ENCODE measurements around the gene NFILZ. TPM values are rescaled to one million over a fixed set of nuclear protein-coding genes. Genes with fewer than 3 reads are reported as not detected.
"Not testable (repeated sequence)": the region's sequence is repeated elsewhere in the genome, so short reads cannot be mapped to it uniquely, and the experiment has no call there.

Gene NFILZ
- total RNA-seq, 4 donors from 2014 or later: not detected

GRCh38 chr19:8615813-8616596, 14.4 kb upstream of the NFILZ start:
- no peak overlapping the region for H3K27ac ChIP-seq
- no peaks in the 10 kb centered on the region for H3K9me3 ChIP-seq
- TF ChIP-seq POLR2A (IDR thresholded peaks at IDR 0.05): no peak
- TF ChIP-seq CTCF (IDR thresholded peaks at IDR 0.05): peak; percentile 40 to 84 (median 79)
- peaks cover 4 to 11% (median 6%) of the 10 kb centered on the region in 3 donors for H3K4me1 ChIP-seq
- H3K27me3 ChIP-seq: peaks cover 0 to 11% (median 0%) of the 10 kb centered on the region in 4 donors
- 31 to 41% methylated on average over 22 to 23 of the region's 23 CpGs for WGBS, 2 donors
- H3K4me3 ChIP-seq: no peak overlapping the region
- no peaks in the 10 kb centered on the region for H3K36me3 ChIP-seq
- DNase-seq: no peak
- intact Hi-C loops (cut with DNase I): no loop called here

DNA sequence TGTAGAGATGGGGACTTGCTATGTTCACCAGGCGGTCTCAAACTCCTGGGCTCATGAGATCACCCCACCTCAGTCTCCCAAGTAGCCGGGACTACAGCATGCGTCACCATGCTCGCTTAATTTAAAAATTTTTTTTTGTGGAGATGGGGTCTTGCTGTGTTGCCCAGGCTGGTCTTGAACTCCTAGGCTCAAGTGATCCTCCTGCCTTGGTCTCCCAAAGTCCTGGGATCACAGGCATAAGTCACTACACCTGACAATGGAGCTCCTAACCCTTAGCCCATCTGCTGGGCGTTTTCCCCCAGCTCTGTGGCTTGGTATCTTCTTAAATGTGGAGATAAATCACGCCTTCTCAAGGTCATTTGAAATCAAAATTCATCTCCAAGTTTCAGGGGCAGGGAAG, 13.6 kb upstream of the NFILZ start:
- WGBS, 2 donors: 69 to 71% methylated on average over 5 to 6 of the region's 6 CpGs
- no peaks in the 10 kb centered on the region for H3K36me3 ChIP-seq
- intact Hi-C loops (cut with DNase I): no loop called here
- no peak for DNase-seq
- H3K4me3 ChIP-seq: no peak overlapping the region
- H3K9me3 ChIP-seq: no peaks in the 10 kb centered on the region
- H3K4me1 ChIP-seq: peaks cover 0 to 4% (median 3%) of the 10 kb centered on the region in 3 donors
- TF ChIP-seq POLR2A (IDR thresholded peaks at IDR 0.05): no peak
- no peak for TF ChIP-seq CTCF (IDR thresholded peaks at IDR 0.05)
- peaks cover 0 to 11% (median 0%) of the 10 kb centered on the region in 4 donors for H3K27me3 ChIP-seq
- no peak overlapping the region for H3K27ac ChIP-seq

DNA sequence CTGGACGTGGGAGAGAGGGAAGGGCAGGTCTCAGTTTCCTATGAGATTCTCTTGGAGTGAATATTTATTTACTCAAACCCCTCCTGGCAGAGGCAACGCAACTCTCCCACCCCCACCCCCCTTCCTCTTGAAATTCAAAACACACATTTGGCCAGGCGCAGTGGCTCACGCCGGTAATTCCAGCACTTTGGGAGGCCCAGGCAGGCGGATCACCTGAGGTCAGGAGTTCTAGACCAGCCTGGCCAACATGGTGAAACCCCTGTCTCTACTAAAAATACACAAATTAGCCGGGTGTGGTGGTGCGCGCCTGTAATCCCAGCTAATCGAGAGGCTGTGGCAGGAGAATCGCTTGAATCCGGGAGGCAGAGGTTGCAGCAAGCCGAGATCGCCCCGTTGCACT, 13.1 kb upstream of the NFILZ start:
- H3K9me3 ChIP-seq; H3K36me3 ChIP-seq; DNase-seq; H3K4me3 ChIP-seq; intact Hi-C loops (cut with DNase I); H3K4me1 ChIP-seq; H3K27ac ChIP-seq: not testable (repeated sequence)
- 74 to 75% methylated on average over 11 to 14 of the region's 15 CpGs for WGBS, 2 donors
- peaks cover 0 to 11% (median 0%) of the 10 kb centered on the region in 4 donors for H3K27me3 ChIP-seq

GRCh38 chr19:8617984-8618383, 12.4 kb upstream of the NFILZ start:
- intact Hi-C loops (cut with DNase I): no loop called here
- Histone ChIP-seq H3K4me3 (no peak overlapping the region), H3K4me1 (no peaks in the 10 kb centered on the region), H3K36me3 (no peaks in the 10 kb centered on the region), H3K27ac (no peak overlapping the region), H3K27me3 (peaks cover 0 to 11% (median 0%) of the 10 kb centered on the region in 4 donors), H3K9me3 (no peaks in the 10 kb centered on the region)
- WGBS, 2 donors: 71 to 78% methylated on average over 4 of the region's 4 CpGs
- TF ChIP-seq POLR2A (IDR thresholded peaks at IDR 0.05): no peak
- no peak for TF ChIP-seq CTCF (IDR thresholded peaks at IDR 0.05)
- DNase-seq: no peak

DNA sequence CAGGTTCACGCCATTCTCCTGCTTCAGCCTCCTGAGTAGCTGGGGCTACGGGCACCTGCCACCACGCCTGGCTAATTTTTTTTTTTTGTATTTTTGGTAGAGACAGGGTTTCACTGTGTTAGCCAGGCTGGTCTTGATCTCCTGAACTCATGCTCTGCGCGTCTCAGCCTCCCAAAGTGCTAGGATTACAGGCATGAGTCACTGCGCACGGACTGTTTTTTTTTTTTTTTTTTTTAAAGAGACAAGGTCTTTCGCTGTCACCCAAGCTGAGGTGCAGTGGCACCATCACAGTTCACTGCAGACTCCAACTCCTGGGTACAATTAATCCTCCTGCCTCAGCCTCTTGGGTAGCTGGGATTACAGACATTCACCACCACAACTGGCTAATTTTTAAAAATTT, 11.7 kb upstream of the NFILZ start:
- intact Hi-C loops (cut with DNase I): no loop called here
- DNase-seq: no peak
- no peak for TF ChIP-seq POLR2A (IDR thresholded peaks at IDR 0.05)
- H3K4me1 ChIP-seq: no peaks in the 10 kb centered on the region
- 39 to 41% methylated on average over 8 of the region's 8 CpGs for WGBS, 2 donors
- no peaks in the 10 kb centered on the region for H3K9me3 ChIP-seq
- peaks cover 0 to 11% (median 0%) of the 10 kb centered on the region in 4 donors for H3K27me3 ChIP-seq
- no peak overlapping the region for H3K27ac ChIP-seq
- H3K4me3 ChIP-seq: no peak overlapping the region
- H3K36me3 ChIP-seq: no peaks in the 10 kb centered on the region

GRCh38 chr19:8622886-8623285, 7.5 kb upstream of the NFILZ start:
- H3K9me3 ChIP-seq; H3K27ac ChIP-seq; H3K4me1 ChIP-seq; H3K36me3 ChIP-seq; intact Hi-C loops (cut with DNase I); H3K27me3 ChIP-seq; DNase-seq; H3K4me3 ChIP-seq: not testable (repeated sequence)
- WGBS, 2 donors: 33 to 50% methylated on average over 3 to 4 of the region's 4 CpGs

Data from esophagus squamous epithelium (tissue), 5 donors.